ENCODE measurements around the gene PARN.

- TF ChIP-seq CTCF (IDR thresholded peaks at IDR 0.05) (no peak), POLR2A (IDR thresholded peaks at IDR 0.05) (no peak)
Measured at GRCh38 chr16:14531101-14531500, 99.0 kb downstream of the PARN start.

Measured in adrenal gland (tissue), 5 donors.